ENCODE results near the gene ARHGAP26.
"Not testable (repeated sequence)": the region's sequence is repeated elsewhere in the genome, so short reads cannot be mapped to it uniquely, and the experiment has no call there.

ARHGAP26 gene

GRCh38 chr5:143111799-143112198 lies 341.6 kb downstream of the ARHGAP26 start:
- Histone ChIP-seq H3K36me3 (ENCODE audit: insufficient read depth, insufficient read length, low read length) (no peaks in the 10 kb centered on the region), H3K27me3 (ENCODE audit: insufficient read depth, insufficient read length) (no peaks in the 10 kb centered on the region), H3K9me3 (ENCODE audit: insufficient read depth, low read length) (no peaks in the 10 kb centered on the region), H3K4me1 (ENCODE audit: insufficient read depth, insufficient read length) (no peaks in the 10 kb centered on the region), H3K9ac (ENCODE audit: insufficient read length, low read depth) (no peak overlapping the region), H3K4me3 (ENCODE audit: insufficient read length, low read depth) (no peak overlapping the region)
- TF ChIP-seq YY1 (IDR thresholded peaks at IDR 0.05; ENCODE audit: insufficient read depth, insufficient read length) (no peak), ZNF274 (IDR thresholded peaks at IDR 0.05; ENCODE audit: low read depth, low read length) (no peak), SUZ12 (IDR thresholded peaks at IDR 0.05; ENCODE audit: extremely low read depth, insufficient read depth, insufficient read length) (no peak)
- no peak for DNase-seq (ENCODE audit: low read depth, low spot score)

GRCh38 chr5:143113461-143113860 lies 343.3 kb downstream of the ARHGAP26 start:
- Histone ChIP-seq H3K36me3 (ENCODE audit: insufficient read depth, insufficient read length, low read length) (no peaks in the 10 kb centered on the region), H3K27me3 (ENCODE audit: insufficient read depth, insufficient read length) (no peaks in the 10 kb centered on the region), H3K4me3 (ENCODE audit: insufficient read length, low read depth) (no peak overlapping the region), H3K9ac (ENCODE audit: insufficient read length, low read depth) (no peak overlapping the region), H3K9me3 (ENCODE audit: insufficient read depth, low read length) (no peaks in the 10 kb centered on the region), H3K4me1 (ENCODE audit: insufficient read depth, insufficient read length) (no peaks in the 10 kb centered on the region)
- DNase-seq (ENCODE audit: low read depth, low spot score) = no peak
- no peak for TF ChIP-seq SUZ12 (IDR thresholded peaks at IDR 0.05; ENCODE audit: extremely low read depth, insufficient read depth, insufficient read length)
- no peak for TF ChIP-seq YY1 (IDR thresholded peaks at IDR 0.05; ENCODE audit: insufficient read depth, insufficient read length)
- TF ChIP-seq ZNF274 (IDR thresholded peaks at IDR 0.05; ENCODE audit: low read depth, low read length) = no peak

GRCh38 chr5:143114481-143114880 lies 344.3 kb downstream of the ARHGAP26 start:
- no peaks in the 10 kb centered on the region for H3K4me1 ChIP-seq (ENCODE audit: insufficient read depth, insufficient read length)
- DNase-seq (ENCODE audit: low read depth, low spot score) = no peak
- TF ChIP-seq ZNF274 (IDR thresholded peaks at IDR 0.05; ENCODE audit: low read depth, low read length) (no peak), YY1 (IDR thresholded peaks at IDR 0.05; ENCODE audit: insufficient read depth, insufficient read length) (no peak), SUZ12 (IDR thresholded peaks at IDR 0.05; ENCODE audit: extremely low read depth, insufficient read depth, insufficient read length) (no peak)
- no peak overlapping the region for H3K4me3 ChIP-seq (ENCODE audit: insufficient read length, low read depth)
- no peak overlapping the region for H3K9ac ChIP-seq (ENCODE audit: insufficient read length, low read depth)
- H3K9me3 ChIP-seq (ENCODE audit: insufficient read depth, low read length) = no peaks in the 10 kb centered on the region
- H3K36me3 ChIP-seq (ENCODE audit: insufficient read depth, insufficient read length, low read length) = no peaks in the 10 kb centered on the region
- no peaks in the 10 kb centered on the region for H3K27me3 ChIP-seq (ENCODE audit: insufficient read depth, insufficient read length)

- Histone ChIP-seq H3K9ac (ENCODE audit: insufficient read length, low read depth) (no peak overlapping the region), H3K27me3 (ENCODE audit: insufficient read depth, insufficient read length) (no peaks in the 10 kb centered on the region), H3K36me3 (ENCODE audit: insufficient read depth, insufficient read length, low read length) (no peaks in the 10 kb centered on the region), H3K9me3 (ENCODE audit: insufficient read depth, low read length) (no peaks in the 10 kb centered on the region), H3K4me3 (ENCODE audit: insufficient read length, low read depth) (no peak overlapping the region), H3K4me1 (ENCODE audit: insufficient read depth, insufficient read length) (no peaks in the 10 kb centered on the region)
- TF ChIP-seq YY1 (IDR thresholded peaks at IDR 0.05; ENCODE audit: insufficient read depth, insufficient read length) = no peak
- TF ChIP-seq SUZ12 (IDR thresholded peaks at IDR 0.05; ENCODE audit: extremely low read depth, insufficient read depth, insufficient read length) = no peak
- no peak for TF ChIP-seq ZNF274 (IDR thresholded peaks at IDR 0.05; ENCODE audit: low read depth, low read length)
- no peak for DNase-seq (ENCODE audit: low read depth, low spot score)
Measured at GRCh38 chr5:143115381-143115780, 345.2 kb downstream of the ARHGAP26 start.

GRCh38 chr5:143116814-143117213 lies 346.6 kb downstream of the ARHGAP26 start:
- H3K9ac ChIP-seq (ENCODE audit: insufficient read length, low read depth) = no peak overlapping the region

GRCh38 chr5:143117821-143118220 lies 347.6 kb downstream of the ARHGAP26 start:
- no peak for DNase-seq (ENCODE audit: low read depth, low spot score)
- Histone ChIP-seq H3K9me3 (ENCODE audit: insufficient read depth, low read length) (peaks cover 8% of the 10 kb centered on the region), H3K36me3 (ENCODE audit: insufficient read depth, insufficient read length, low read length) (no peaks in the 10 kb centered on the region), H3K27me3 (ENCODE audit: insufficient read depth, insufficient read length) (no peaks in the 10 kb centered on the region), H3K4me3 (ENCODE audit: insufficient read length, low read depth) (no peak overlapping the region), H3K9ac (ENCODE audit: insufficient read length, low read depth) (no peak overlapping the region), H3K4me1 (ENCODE audit: insufficient read depth, insufficient read length) (no peaks in the 10 kb centered on the region)
- no peak for TF ChIP-seq ZNF274 (IDR thresholded peaks at IDR 0.05; ENCODE audit: low read depth, low read length)
- no peak for TF ChIP-seq YY1 (IDR thresholded peaks at IDR 0.05; ENCODE audit: insufficient read depth, insufficient read length)
- no peak for TF ChIP-seq SUZ12 (IDR thresholded peaks at IDR 0.05; ENCODE audit: extremely low read depth, insufficient read depth, insufficient read length)

More at GRCh38 chr5:143116814-143117213, 346.6 kb downstream of the ARHGAP26 start:
- no peak for TF ChIP-seq SUZ12 (IDR thresholded peaks at IDR 0.05; ENCODE audit: extremely low read depth, insufficient read depth, insufficient read length)
- no peak for TF ChIP-seq YY1 (IDR thresholded peaks at IDR 0.05; ENCODE audit: insufficient read depth, insufficient read length)
- no peak for TF ChIP-seq ZNF274 (IDR thresholded peaks at IDR 0.05; ENCODE audit: low read depth, low read length)
- no peak overlapping the region for H3K4me3 ChIP-seq (ENCODE audit: insufficient read length, low read depth)
- H3K36me3 ChIP-seq (ENCODE audit: insufficient read depth, insufficient read length, low read length) = no peaks in the 10 kb centered on the region
- H3K27me3 ChIP-seq (ENCODE audit: insufficient read depth, insufficient read length) = no peaks in the 10 kb centered on the region
- peaks cover 5% of the 10 kb centered on the region for H3K9me3 ChIP-seq (ENCODE audit: insufficient read depth, low read length)
- no peaks in the 10 kb centered on the region for H3K4me1 ChIP-seq (ENCODE audit: insufficient read depth, insufficient read length)
- no peak for DNase-seq (ENCODE audit: low read depth, low spot score)

- no peaks in the 10 kb centered on the region for H3K36me3 ChIP-seq (ENCODE audit: insufficient read depth, insufficient read length, low read length)
- no peak for DNase-seq (ENCODE audit: low read depth, low spot score)
- peaks cover 8% of the 10 kb centered on the region for H3K9me3 ChIP-seq (ENCODE audit: insufficient read depth, low read length)
- TF ChIP-seq YY1 (IDR thresholded peaks at IDR 0.05; ENCODE audit: insufficient read depth, insufficient read length) (no peak), ZNF274 (IDR thresholded peaks at IDR 0.05; ENCODE audit: low read depth, low read length) (no peak), SUZ12 (IDR thresholded peaks at IDR 0.05; ENCODE audit: extremely low read depth, insufficient read depth, insufficient read length) (no peak)
- no peaks in the 10 kb centered on the region for H3K27me3 ChIP-seq (ENCODE audit: insufficient read depth, insufficient read length)
- no peaks in the 10 kb centered on the region for H3K4me1 ChIP-seq (ENCODE audit: insufficient read depth, insufficient read length)
- H3K4me3 ChIP-seq (ENCODE audit: insufficient read length, low read depth) = no peak overlapping the region
- no peak overlapping the region for H3K9ac ChIP-seq (ENCODE audit: insufficient read length, low read depth)
Measured at GRCh38 chr5:143118222-143118621, 348.0 kb downstream of the ARHGAP26 start.

GRCh38 chr5:143118818-143119217 lies 348.6 kb downstream of the ARHGAP26 start:
- H3K4me1 ChIP-seq (ENCODE audit: insufficient read depth, insufficient read length); H3K36me3 ChIP-seq (ENCODE audit: insufficient read depth, insufficient read length, low read length); H3K27me3 ChIP-seq (ENCODE audit: insufficient read depth, insufficient read length); DNase-seq (ENCODE audit: low read depth, low spot score); H3K9ac ChIP-seq (ENCODE audit: insufficient read length, low read depth); H3K4me3 ChIP-seq (ENCODE audit: insufficient read length, low read depth); H3K9me3 ChIP-seq (ENCODE audit: insufficient read depth, low read length): not testable (repeated sequence)

Data from NT2/D1 (cell line).